ENCODE results near the gene SCAF1.

The SCAF1 gene

GRCh38 chr19:49680421-49681351, 38.7 kb downstream of the SCAF1 start:
- DNase-seq (ENCODE audit: low read depth, low spot score), result no peak
- POLR2A ChIA-PET, result no interaction called here
- TF ChIP-seq CTCF (IDR thresholded peaks at IDR 0.05; ENCODE audit: insufficient read depth, low read length, missing control alignments), result peak; percentile 98
- CTCF ChIA-PET, result interaction anchor here (0.6 to 2.4 kb wide), 36 partner anchors 8 to 454 kb away, joined by 3 to 27 read pairs (median 4); partner anchors contain the start of genes ADM5, CPT1C, FLT3LG and FUZ
- no peak overlapping the region; the same call in none of the 2 replicates for H3K4me3 ChIP-seq (ENCODE audit: low read depth, low read length)

GRCh38 chr19:49681830-49682229, 39.8 kb downstream of the SCAF1 start:
- DNase-seq (ENCODE audit: low read depth, low spot score), result no peak
- no peak for TF ChIP-seq CTCF (IDR thresholded peaks at IDR 0.05; ENCODE audit: insufficient read depth, low read length, missing control alignments)
- ChIA-PET CTCF (interaction anchor here (0.6 to 2.4 kb wide), 14 partner anchors 11 to 179 kb away, joined by 3 to 24 read pairs (median 5); partner anchors contain the start of gene FUZ), POLR2A (no interaction called here)
- H3K4me3 ChIP-seq (ENCODE audit: low read depth, low read length), result no peak overlapping the region

- ChIA-PET CTCF (interaction anchor here (0.6 to 2.4 kb wide), 6 partner anchors 11 to 178 kb away, joined by 3 to 24 read pairs (median 6); no protein-coding TSS in a partner anchor), POLR2A (no interaction called here)
- no peak for DNase-seq (ENCODE audit: low read depth, low spot score)
- no peak overlapping the region for H3K4me3 ChIP-seq (ENCODE audit: low read depth, low read length)
- TF ChIP-seq CTCF (IDR thresholded peaks at IDR 0.05; ENCODE audit: insufficient read depth, low read length, missing control alignments), result no peak
These were observed 40.3 kb downstream of the SCAF1 start for GRCh38 chr19:49682274-49682673.

DNA sequence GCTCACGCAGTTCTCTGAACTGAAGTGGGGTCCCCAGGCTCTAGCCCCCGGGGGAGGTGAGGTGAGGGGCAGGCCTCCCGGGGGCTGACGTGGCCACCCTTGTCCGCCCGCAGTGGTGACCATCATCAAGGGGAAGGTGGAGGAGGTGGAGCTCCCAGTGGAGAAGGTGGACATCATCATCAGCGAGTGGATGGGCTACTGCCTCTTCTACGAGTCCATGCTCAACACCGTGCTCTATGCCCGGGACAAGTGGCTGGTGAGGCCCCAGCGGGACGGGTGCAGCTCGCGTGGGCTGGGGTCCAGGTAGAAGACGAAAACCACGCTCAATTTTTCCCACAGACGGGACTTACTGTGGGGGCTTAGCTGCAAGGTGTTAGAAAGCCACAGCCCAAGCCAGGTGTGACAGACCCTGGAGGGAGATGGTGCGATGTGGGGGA, 41.8 kb downstream of the SCAF1 start:
- DNase-seq (ENCODE audit: low read depth, low spot score), result no peak
- CTCF ChIA-PET, result interaction anchor here (1.0 to 1.2 kb wide), 2 partner anchors 69 to 114 kb away, joined by 3 to 7 read pairs; no protein-coding TSS in a partner anchor
- no peak for TF ChIP-seq CTCF (IDR thresholded peaks at IDR 0.05; ENCODE audit: insufficient read depth, low read length, missing control alignments)
- H3K4me3 ChIP-seq (ENCODE audit: low read depth, low read length), result no peak overlapping the region
- POLR2A ChIA-PET, result no interaction called here

DNA sequence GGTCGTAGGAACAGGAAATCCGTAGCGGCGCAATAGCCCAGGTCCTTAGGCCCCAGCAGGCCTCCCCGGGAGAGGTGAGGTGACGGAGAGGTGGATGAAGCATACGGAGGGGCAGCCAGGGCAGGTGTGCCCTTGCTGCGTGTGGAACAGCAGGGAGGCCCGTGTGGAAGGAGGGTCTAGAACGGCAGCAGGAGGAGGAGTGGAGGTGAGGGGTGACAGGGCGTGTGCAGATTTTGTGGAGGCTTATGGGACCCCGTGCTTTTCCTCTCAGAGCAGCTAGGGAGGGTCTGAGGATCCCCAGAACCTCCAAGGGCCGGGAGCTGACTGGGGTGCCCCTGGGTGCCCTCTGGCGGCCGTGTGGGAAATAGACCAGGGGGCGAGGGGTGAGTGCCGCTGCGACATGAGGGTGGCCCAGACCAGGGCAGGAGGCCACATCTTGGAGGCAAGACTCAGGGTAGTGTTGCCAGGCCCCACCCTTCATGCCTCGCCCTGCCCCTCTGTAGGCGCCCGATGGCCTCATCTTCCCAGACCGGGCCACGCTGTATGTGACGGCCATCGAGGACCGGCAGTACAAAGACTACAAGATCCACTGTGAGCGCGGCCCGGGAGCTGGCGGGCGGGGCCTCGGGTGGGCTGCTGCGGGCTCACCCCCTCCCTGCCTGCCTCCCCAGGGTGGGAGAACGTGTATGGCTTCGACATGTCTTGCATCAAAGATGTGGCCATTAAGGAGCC, 42.4 kb downstream of the SCAF1 start:
- ChIA-PET POLR2A (no interaction called here), CTCF (interaction anchor here (0.7 to 1.2 kb wide), 4 partner anchors 7 to 114 kb away, joined by 3 to 7 read pairs (median 3); partner anchors contain the start of gene PRMT1)
- peak; percentile 56 for TF ChIP-seq CTCF (IDR thresholded peaks at IDR 0.05; ENCODE audit: insufficient read depth, low read length, missing control alignments)
- no peak overlapping the region for H3K4me3 ChIP-seq (ENCODE audit: low read depth, low read length)
- no peak for DNase-seq (ENCODE audit: low read depth, low spot score)

All from AG04449 (cell line).